Tibial artery (tissue), 4 donors: ENCODE data around the gene GFPT1.

Source experiments
- DNase-seq, 2 donors: peaks; one replicate each; pipeline ENCODE4 v3.0.0-alpha.2; 2019
- H3K27ac ChIP-seq, 2 donors: fragments of 200-600 bp; sonication (generic) in 1 of 2; 1 replicate in 1 of 2; 2 replicates in 1 of 2; pipeline ENCODE4 v1.5.1; 2018 to 2019; ENCODE audit warnings: mild to moderate bottlenecking in 1 of 2
- H3K27me3 ChIP-seq, 2 donors: fragments of 200-600 bp; sonication (generic) in 1 of 2; one replicate each; pipeline versions ENCODE4 v1.5.1 to v1.6.0; 2016 to 2019
- H3K36me3 ChIP-seq, 3 donors: fragments of 200-600 bp; sonication (generic) in 2 of 3; one replicate each; pipeline ENCODE4 v1.5.1; 2016 to 2019; ENCODE audit warnings: mild to moderate bottlenecking in 2 of 3
- H3K4me1 ChIP-seq, 4 donors: fragments of 200-600 bp; sonication (generic) in 2 of 4; 1 replicate in 3 of 4; 2 replicates in 1 of 4; pipeline ENCODE4 v1.5.1; 2016 to 2019
- H3K4me3 ChIP-seq, 2 donors: fragments of 200-600 bp; sonication (generic) in 1 of 2; 1 replicate in 1 of 2; 2 replicates in 1 of 2; pipeline ENCODE4 v1.5.1; 2018 to 2019; ENCODE audit warnings: mild to moderate bottlenecking in 2 of 2
- H3K9me3 ChIP-seq, 3 donors: fragments of 200-600 bp; sonication (generic) in 1 of 3; one replicate each; pipeline ENCODE4 v1.5.1; 2016 to 2019
- intact Hi-C: fragments of 100-400 bp; cut with DNase I; formaldehyde crosslinking; loops from one replicate; pipeline ENCODE4 v1.15.0; 2023; ENCODE audit warnings: low total_unique reads
- TF ChIP-seq, protein P1 (sequence below), 2 experiments: fragments of 200-600 bp in 1 of 2; fragments of 450-650 bp in 1 of 2; IDR thresholded peaks; one replicate each; pipeline ENCODE4 v1.5.1; 2017 to 2019; ENCODE audit warnings: antibody characterized with exemption in 2 of 2, mild to moderate bottlenecking in 1 of 2, moderate library complexity in 1 of 2

The GFPT1 gene

DNA sequence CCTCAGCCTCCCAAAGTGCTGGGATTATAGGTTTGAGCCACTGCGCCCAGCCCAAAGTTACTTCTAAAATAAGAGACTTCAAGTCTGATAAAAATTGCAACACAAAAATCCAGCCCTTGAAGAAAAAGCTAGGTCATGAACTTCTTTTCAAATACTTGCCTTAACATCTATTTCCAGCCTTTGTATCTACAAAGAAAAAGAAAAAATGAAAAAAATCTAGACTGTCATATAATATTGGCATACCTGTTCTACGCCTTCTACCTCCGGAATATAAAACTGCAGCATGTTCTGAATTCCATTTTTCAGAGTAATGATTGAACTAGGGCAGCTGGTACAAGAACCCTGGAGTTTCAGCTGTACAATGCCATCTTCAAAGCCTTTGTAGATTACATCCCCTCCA is 13.1 kb upstream of the GFPT1 start:
- Histone ChIP-seq H3K4me1 (peaks cover 0 to 10% (median 0%) of the 10 kb centered on the region in 4 donors), H3K36me3 (peaks cover 52 to 83% (median 72%) of the 10 kb centered on the region in 3 donors)
- intact Hi-C loops, result no loop called here

DNA sequence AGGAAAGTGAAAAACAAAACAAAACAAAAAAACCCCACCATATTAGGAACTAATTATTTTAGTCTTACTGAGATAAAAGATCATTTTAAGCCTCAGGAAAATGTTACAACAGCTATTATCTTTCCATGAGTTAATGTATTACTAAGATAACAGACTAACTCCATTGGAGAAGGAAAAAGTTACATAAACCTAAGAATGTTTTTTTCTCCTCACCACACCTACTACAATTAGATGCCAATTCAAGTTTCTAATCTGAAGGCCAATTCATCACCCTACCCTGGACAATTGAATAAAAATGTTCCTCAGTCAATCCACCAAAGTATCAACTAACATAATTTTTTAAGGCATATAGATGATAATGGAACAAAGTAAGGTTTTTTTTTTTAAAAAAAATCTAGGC is 10.2 kb upstream of the GFPT1 start:
- H3K4me3 ChIP-seq, result no peak overlapping the region
- TF ChIP-seq, protein P1, sequence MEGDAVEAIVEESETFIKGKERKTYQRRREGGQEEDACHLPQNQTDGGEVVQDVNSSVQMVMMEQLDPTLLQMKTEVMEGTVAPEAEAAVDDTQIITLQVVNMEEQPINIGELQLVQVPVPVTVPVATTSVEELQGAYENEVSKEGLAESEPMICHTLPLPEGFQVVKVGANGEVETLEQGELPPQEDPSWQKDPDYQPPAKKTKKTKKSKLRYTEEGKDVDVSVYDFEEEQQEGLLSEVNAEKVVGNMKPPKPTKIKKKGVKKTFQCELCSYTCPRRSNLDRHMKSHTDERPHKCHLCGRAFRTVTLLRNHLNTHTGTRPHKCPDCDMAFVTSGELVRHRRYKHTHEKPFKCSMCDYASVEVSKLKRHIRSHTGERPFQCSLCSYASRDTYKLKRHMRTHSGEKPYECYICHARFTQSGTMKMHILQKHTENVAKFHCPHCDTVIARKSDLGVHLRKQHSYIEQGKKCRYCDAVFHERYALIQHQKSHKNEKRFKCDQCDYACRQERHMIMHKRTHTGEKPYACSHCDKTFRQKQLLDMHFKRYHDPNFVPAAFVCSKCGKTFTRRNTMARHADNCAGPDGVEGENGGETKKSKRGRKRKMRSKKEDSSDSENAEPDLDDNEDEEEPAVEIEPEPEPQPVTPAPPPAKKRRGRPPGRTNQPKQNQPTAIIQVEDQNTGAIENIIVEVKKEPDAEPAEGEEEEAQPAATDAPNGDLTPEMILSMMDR (IDR thresholded peaks at IDR 0.05), result no peak
- no peaks in the 10 kb centered on the region for H3K27me3 ChIP-seq
- intact Hi-C loops, result no loop called here
- peaks cover 29 to 66% (median 63%) of the 10 kb centered on the region in 3 donors for H3K36me3 ChIP-seq
- H3K4me1 ChIP-seq, result peaks cover 0 to 10% (median 0%) of the 10 kb centered on the region in 4 donors
- no peak for DNase-seq
- H3K27ac ChIP-seq, result no peak overlapping the region
- no peaks in the 10 kb centered on the region for H3K9me3 ChIP-seq

More for the DNA sequence above, 13.1 kb upstream of the GFPT1 start:
- Histone ChIP-seq H3K27me3 (no peaks in the 10 kb centered on the region), H3K4me3 (no peak overlapping the region), H3K27ac (no peak overlapping the region), H3K9me3 (no peaks in the 10 kb centered on the region)
- TF ChIP-seq, protein P1 (IDR thresholded peaks at IDR 0.05), result no peak
- no peak for DNase-seq

DNA sequence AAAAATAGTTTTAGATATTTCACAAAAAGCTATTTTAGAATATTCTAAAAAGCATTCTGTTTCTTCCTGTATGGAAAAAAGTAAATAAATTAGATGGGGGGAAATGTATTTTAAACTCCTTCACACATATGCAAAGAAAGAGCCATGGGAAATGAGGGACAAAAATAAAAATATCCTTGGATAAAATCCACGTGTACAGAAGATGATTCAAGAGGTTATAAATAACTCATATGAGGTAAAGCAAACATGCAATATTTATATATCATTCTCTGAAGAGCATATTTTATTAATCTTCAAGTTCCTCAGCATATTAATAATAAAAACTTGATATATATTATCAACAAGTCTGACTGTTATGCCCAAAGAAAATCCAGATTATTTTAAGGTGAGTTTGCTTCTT is 8.8 kb upstream of the GFPT1 start:
- Histone ChIP-seq H3K4me3 (no peak overlapping the region), H3K9me3 (no peaks in the 10 kb centered on the region), H3K27me3 (no peaks in the 10 kb centered on the region), H3K27ac (no peak overlapping the region), H3K36me3 (peaks cover 27 to 57% (median 54%) of the 10 kb centered on the region in 3 donors), H3K4me1 (peaks cover 0 to 10% (median 0%) of the 10 kb centered on the region in 4 donors)
- TF ChIP-seq, protein P1 (IDR thresholded peaks at IDR 0.05), result no peak
- intact Hi-C loops, result no loop called here
- DNase-seq, result no peak

DNA sequence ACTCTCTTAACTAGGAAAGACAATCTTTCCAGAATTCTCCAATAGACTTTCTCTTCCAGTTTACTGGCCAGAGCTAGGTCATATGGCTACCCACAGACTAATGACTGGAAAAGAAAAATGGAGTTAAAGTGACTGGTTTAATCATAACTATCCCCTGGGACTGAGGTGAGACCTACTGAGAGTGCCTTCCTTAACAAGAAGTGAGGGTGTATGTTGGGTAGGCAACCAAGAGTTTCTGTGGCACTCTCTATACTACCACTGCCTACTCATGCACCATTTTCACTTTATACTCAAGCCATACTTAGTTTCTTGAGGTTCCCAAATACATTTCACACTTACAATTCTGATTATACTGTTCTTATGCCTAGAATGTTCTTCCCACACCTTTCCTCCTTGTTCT is 6.9 kb upstream of the GFPT1 start:
- no peak for DNase-seq
- Histone ChIP-seq H3K4me3 (no peak overlapping the region), H3K27ac (no peak overlapping the region), H3K36me3 (peaks cover 8 to 41% (median 35%) of the 10 kb centered on the region in 3 donors), H3K9me3 (no peaks in the 10 kb centered on the region), H3K4me1 (peaks cover 0 to 10% (median 0%) of the 10 kb centered on the region in 4 donors), H3K27me3 (no peaks in the 10 kb centered on the region)
- TF ChIP-seq, protein P1 (IDR thresholded peaks at IDR 0.05), result no peak
- intact Hi-C loops, result no loop called here

DNA sequence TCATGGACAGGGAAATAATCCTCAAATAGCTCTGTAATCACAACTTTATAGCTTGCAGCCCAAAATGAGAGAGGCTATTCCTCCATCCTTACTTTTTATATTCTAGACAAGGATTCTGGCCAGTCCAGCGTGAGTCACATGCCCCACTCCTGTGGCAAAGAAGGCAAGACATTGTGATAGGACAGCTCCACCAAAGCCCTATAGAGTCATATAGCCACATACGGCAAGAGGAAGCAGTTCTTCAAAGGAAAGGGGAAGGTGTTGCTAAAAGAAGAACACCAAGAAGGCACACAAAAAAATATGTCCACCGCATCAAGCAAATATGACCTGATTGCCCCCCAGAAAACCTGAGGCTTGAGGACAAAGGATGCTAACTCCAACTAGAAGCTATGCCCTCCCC is 3.4 kb upstream of the GFPT1 start:
- no peaks in the 10 kb centered on the region for H3K27me3 ChIP-seq
- TF ChIP-seq, protein P1 (IDR thresholded peaks at IDR 0.05), result no peak
- DNase-seq, result no peak
- no peaks in the 10 kb centered on the region for H3K9me3 ChIP-seq
- intact Hi-C loops, result no loop called here
- H3K27ac ChIP-seq, result no peak overlapping the region
- H3K4me1 ChIP-seq, result peaks cover 0 to 13% (median 1%) of the 10 kb centered on the region in 4 donors
- H3K36me3 ChIP-seq, result peaks cover 0 to 18% (median 13%) of the 10 kb centered on the region in 3 donors
- H3K4me3 ChIP-seq, result no peak overlapping the region

DNA sequence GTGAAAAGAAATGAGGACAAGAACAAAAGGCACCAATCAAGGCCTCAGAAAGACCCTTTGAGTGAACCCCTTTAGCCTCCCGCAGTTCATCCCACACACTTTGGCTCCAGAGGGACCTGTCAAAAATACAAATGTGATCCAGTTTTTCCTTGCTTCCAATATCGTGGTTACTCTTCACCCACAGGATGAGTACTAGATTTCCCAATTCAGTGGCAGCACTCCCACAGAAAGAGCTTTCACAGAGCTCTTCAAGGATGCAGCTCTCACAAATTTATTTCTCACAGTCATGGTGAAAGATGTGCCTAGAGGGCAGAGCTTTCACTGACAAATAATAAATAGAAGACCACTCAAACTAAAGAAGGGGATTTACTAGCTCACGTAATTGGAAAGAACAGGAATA is 3.0 kb upstream of the GFPT1 start:
- intact Hi-C loops, result no loop called here
- Histone ChIP-seq H3K36me3 (peaks cover 0 to 16% (median 11%) of the 10 kb centered on the region in 3 donors), H3K27me3 (no peaks in the 10 kb centered on the region), H3K9me3 (no peaks in the 10 kb centered on the region), H3K4me1 (peaks cover 0 to 18% (median 4%) of the 10 kb centered on the region in 4 donors), H3K4me3 (no peak overlapping the region), H3K27ac (no peak overlapping the region)
- no peak for DNase-seq
- TF ChIP-seq, protein P1 (IDR thresholded peaks at IDR 0.05), result no peak
